ENCODE data around the gene SLC6A1.

Gene SLC6A1

DNA sequence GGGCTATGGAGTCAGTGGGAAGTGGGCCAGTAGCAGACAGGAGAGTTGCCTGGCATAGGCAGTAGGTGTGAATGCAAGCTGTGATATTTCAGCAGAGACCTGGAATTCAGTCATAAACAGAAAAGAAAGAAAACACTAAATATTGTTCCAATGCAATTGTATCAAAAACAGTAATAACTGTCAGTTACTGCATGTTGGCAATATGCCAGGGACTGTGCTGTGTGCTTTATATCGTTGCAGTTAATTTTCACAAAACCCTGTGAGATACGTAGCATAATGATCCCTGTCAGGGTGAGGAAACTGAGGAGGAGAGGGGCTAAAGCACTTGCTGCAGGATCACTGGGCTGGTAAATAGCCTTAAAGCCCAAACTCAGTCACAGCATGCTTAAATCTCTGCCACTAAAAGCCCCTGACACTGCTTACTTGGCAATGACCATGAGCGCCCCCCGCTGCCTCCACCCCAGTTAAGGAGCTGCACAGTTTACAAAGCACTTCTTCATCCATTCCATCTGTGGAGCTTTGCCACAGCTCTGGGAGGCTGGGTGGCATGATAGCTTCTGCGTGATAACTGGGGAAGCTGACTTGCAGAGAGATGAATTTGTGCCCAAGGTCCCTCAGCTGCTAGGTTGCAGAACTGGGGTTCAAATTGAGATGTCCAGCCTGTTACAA is 3.9 kb downstream of the SLC6A1 start:
- DNase-seq = no peak

DNA sequence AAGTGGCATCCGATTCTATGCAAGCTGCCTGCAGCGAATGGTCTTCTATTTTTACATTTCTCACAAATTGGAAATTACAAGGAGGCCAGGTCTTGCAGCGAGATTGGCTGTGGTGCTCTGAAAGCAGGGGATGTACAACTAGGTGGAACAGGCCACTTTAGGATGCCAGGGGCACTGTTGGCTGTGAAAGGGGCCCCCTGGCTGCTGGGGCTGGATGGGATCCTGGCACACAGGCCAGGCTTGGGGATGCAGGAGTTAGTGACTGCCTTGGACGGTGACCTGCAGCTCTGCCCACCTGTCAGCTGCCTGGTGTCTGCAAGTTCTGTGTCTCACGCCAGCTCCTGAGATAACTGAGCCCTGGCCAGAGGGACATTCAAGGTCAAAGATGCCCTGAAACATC is 4.6 kb downstream of the SLC6A1 start:
- DNase-seq = no peak

DNA sequence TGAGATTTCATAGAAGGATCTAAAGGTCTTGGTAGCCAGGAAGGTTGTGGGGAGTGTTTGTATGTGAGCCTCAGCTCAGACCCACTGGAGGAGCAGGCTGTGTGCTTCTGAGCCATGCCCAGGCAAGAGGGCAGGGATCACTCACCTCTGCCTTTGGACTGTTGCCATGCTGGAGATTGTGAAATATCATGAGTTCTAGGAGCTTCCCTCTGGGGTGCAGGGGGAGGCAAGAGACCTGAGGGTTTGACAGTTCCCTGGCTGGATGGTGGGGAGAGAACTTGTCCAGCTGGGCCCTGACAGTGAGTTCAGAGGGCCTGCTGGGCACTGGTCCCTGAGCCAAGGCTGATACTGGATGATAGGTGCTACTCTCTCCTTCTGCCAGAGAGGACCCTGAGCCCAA is 6.0 kb downstream of the SLC6A1 start:
- DNase-seq = no peak

DNA sequence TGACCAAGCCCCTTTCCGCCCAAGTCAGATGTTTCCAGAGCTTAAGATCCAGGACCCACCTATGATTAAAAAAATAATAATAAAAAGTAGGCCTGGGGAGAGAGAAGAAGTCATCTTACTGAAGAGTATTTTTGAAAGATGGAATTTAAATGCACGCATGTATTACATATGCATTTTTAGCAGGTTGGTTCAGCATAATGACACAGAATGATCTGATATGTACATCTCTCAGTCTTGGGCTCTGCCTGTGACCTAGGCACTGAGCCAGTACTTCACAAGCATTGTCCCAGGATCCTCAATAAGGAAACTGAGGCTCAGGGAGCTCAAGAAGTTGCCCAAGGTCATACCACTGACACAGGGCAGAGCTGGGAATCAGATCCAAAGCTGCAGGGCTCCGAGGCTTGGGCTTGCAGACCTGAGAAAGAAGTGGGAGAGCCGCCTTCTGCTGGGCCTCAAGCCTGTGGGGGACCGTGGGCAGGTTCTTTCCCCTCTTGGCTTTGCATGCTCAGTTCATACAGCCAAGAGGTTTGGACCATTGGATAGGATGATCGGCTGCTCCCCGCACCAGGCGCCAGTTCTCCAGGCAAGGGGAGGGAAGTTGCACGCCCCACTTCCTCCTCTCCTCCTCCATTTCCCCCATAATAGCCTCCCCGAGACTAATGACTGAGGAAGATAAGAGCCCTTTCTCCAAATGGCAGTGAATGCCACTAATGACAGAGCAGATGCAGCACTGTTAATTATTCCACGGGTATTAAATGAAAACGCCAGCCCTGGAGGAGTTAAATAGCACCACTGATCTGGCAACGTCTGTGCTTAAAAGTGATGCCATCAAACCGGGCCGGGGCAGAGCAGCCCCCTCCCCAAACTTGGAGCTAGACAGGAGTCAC is 6.9 kb downstream of the SLC6A1 start:
- DNase-seq = no peak

DNA sequence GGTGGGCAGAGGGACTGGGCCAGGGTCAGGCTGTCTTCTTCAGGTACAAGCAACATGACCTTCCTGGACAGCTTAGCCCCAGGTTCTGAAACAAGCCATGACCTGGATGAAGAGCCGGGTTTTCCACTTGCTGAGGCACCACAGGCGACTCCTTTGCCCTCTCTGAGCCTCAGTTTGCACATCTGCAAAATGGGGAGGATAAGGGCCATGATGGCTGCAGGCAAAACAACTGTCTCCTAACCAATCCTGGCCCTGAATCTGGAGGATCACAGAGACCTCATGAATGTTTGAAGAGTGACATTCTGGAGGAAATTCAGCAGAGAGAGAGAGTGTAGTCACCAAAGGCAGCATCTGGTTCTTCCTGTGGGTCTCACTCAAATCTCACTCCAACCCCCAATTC is 8.0 kb downstream of the SLC6A1 start:
- no peak for DNase-seq

DNA sequence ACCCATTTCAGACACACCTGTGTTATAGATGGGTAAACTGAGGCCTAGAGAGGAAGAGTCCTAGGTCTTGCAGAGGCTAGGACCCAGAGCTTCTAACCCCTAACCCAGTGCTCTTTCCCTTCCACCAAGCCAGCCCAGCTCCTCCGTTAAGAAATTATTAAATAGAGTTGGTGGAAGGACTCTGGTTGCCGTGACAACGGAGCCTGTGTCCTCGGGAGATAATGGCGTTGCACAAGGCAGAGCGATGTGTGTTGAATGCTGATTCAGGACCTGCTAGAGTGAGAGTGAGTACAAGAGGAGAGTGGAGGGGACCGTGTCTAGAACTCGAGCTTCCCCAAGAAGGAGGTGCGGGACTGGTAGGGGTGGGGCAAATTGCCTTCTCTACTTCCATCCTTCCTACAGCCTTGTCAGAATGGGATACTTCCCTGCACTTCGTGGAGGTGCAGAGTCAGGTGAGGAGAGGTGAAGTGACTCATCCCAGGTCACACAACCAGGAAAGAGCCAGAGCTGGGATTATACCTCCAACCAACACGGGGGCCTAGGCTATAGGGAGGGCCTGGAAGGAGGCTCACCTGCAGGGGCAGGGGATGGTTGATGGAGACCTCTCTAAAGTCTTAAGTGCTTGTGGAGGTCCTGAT is 8.6 kb downstream of the SLC6A1 start:
- no peak for DNase-seq

DNA sequence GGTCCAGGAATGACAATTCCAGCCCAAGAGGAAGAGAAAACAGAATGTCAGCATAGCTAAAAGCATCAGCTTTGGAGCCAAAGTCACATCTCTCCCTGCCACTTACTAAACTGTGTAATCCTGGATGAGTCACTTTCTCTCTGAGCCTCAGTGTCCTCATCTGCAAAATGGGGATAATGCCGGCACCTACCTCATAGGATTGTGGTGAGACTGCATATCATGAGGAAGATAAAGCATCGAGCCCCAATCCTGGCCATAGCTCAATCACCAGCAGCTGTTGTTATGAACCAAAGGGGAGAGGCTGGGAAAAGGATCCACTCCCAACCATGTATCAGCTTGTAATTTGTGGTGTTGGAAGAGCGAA is 9.1 kb downstream of the SLC6A1 start:
- DNase-seq = no peak

DNA sequence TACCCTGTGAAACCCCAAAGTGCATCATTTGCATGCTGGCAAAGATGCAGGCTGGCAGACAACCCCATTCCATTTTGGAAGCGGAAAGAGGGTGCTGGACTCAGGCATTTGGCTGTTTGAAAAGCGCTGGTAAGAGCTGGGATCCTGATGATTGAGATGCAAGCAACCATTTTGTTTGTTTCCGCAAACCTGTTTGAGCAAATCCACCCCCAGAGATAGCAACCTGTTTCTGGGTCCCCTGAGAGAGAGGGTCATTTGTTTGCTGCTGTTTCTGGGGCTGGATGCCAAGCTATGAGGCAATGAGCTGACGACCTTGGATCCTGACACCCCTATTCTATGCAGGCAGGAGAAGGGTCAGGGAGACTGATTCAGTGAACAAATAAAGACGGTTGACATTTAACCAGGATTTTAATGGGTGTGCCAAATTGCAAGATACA is 9.8 kb downstream of the SLC6A1 start:
- DNase-seq = no peak

DNA sequence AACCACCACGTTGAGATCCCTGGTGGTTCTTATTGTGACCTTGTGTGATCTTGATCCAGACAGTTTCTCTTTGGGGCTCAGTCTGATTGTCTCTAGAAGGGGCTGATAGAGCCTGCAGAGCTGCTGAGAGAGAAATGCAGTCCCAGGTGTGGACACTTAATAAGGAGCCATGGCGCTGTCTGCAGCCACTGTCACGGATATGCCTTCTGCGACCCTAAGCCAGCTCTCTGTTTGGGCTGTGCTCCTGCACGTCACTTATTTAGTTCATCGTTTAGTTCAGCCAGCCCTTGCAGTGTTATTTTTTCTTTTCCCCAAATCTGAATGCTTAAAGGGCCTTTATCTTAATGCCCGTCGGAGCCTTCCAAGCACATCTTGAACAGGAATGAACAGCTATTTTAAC is 12.0 kb downstream of the SLC6A1 start:
- no peak for DNase-seq

DNA sequence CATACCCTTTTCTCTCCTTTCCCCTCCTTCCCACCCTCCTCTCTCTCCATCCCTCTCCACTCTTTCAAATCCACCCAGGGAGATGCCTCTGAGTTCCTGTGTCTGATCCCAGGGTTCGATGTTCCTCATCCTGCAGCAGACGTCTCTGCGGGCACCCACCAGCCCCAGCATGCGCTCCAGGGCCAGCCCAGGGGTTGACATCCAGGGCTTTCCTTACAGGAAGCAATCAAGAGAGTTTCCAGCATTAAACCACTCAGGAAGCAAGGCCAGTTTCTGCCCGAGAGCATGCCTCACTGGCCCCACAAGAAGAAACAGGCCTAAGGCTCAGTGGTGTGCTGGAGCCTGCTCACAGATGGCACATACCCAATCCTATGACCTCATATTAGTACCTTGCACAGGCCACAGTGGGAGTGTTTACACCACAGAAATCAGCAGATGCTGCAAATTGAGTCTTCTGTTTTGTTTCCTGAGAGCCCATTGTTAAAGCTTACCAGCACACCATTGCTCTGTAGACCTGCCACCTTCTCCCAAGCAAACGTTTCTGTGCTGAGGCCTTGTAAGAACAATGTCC is 13.2 kb downstream of the SLC6A1 start:
- no peak for DNase-seq

DNA sequence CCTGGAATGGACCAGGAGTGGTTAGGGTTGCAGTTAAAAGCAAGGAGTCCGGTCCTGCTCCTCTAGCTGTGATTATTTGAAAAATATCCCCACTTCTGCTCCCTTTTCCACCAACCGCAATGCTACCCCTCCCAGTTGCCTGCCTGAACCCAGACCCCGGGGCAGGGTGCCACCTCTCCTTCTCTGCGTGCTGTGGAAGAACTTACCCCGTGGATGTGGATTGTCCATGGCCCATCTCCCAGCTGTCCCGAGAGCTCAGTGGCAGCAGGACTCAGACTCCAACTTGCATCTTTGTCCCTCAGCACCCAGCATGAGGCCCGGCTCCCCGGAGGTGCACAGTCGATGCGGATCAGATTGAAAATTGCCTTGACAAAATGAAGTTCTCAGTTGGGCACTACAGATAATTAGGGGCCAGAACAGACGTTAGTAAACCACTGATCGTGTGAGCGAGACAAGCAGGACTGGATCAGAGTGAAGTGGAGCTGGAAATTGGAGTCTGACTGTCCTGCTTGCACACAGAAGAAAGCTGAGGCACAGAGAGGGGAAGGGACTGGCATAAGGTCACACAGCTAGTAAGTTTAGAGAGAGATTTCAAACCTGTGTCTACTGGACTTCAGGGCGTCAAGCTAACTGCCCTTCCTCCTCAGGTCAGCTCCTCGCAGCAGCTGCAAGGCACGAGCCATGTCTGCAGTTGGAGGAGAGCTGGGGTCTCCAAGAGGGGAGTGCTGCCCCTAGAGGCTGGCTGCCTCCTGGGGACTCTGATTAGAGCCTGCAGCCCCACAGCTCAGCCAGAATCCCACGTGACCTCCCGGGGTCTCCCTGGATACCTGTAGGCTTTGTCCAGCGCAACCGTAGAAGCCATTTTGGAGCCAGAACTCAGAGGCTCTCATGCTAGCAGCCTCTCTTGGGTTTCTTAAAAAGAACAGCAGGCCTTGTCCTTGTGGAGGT is 14.7 kb downstream of the SLC6A1 start:
- no peak for DNase-seq

DNA sequence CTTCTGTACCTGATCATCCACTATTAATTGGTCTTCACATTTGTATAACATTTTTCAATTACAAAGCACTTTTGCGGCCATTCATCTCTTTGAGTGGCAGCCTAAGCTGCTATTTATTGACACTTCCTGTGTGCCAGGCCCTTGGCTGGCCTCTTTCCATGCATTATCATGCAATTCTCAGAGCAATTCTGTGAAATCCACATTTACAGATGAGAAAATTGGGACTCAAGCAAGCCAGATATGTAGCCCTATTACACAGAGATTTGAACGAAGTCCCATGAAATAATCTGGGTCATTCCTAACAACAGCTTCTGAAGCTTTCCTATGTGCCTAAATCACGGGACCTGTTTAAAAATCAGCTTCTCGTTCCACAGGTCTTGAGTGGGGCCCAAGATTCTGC is 17.4 kb downstream of the SLC6A1 start:
- no peak for DNase-seq

DNA sequence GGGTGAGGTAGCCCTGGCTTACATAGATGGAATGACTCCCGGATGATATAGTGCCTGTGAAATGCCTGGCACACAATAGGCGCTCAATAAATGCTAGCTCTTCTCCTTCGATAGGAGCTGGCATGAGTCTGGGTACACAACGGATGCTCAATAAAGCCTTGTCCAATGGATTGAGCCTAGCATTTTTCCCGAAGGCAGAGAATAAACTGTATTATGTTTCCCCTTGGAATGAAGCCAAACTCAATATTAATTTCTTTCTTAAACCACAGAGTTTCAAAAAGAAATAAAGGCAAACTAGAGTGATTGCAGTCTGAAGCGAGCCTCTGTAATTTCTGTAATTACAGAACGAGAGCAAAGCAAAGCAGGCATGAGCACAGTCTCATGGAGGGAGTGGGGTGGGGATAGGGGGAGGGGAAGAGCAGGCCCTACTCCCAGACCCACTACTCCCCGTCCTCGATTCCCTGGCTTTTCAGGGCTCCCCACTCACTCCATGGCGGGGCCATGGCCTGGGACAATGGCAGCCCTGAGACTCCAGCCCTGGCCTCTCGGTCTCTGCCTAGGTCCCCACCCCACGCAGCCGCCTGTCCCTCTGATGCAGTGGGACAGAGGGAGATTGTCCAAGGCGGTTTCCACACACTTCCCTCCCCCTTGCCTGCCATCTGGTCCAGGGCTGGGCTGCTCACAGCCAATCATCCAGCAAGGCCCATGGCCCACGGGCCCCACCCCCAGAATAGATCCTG is 18.0 kb downstream of the SLC6A1 start:
- DNase-seq = no peak

DNA sequence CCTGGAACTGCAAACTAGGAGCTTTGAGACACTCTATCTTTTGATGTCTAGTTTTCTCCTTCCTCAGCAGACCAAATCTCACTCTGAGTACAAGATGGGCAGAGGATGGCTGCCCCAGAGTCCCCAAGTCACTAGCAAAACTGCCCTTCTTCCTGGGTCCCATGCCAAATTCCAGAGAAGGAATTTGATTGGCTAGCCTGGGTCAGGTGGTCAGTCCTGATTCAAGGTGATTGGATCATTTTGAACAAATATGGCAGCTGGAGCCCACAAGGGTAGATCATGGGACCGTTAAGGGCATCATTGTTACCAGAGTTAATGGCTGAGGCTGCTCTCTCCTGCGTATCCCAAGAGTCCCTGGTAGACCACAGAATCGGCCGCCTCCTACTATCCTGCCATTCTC is 21.7 kb downstream of the SLC6A1 start:
- DNase-seq = no peak

DNA sequence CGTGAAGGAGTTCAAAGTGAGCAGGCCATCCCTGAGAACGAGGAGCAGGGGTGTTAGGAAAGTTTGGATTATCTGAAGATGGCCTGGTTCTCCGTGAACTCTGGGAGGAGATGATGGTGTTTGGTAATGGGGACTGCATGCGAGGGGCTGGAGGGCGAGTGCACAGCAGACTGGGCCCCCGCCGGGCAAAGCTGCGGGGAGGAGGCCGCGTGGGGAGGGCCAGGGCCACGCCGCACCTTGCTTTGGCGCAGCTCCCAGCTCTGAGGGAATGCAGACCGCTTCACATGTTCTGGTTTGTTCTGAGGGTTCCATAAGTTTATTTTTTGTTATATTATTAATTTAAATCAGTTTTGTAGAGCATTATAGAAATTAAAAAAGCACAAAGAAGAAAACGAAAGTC is 22.2 kb downstream of the SLC6A1 start:
- DNase-seq = no peak

DNA sequence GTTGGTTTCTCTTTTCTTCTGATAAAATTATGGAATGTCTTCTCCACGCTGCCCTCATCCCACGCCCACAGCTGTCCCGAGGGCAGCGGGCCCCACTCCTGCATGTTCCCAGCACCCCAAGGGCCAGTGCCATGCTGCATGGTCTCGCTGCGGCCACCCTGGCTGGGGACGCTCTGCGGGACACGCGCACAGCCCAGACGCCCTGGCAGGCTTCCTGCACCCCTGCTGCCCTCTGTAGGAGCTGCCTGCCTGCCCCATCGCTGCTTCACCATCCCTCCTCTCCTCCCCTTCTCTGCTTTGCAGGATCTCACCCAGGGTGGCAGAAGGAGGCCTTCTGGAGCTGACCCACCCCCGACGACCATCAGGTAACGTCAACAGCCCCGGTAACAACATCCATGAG is 22.8 kb downstream of the SLC6A1 start:
- DNase-seq = no peak

DNA sequence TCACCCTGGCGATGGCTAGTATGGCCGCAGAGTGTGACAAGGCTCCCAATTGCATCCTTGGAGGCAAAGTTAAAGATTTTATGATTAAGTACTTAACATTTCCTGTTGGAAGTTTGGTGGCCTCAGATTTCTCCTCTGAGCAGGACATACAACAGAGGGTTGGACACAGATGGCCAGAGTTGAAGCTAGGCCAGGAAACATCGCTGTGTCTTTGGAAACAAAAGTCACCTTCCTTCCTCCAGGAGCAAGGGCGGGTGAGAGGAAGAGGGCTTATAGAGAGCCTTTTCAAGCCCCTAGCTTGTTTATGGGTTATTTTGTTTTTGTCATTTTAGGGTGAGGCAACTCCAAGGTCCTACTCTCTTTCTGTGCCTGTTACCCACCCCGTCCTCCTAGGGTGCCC is 24.2 kb downstream of the SLC6A1 start:
- no peak for DNase-seq

DNA sequence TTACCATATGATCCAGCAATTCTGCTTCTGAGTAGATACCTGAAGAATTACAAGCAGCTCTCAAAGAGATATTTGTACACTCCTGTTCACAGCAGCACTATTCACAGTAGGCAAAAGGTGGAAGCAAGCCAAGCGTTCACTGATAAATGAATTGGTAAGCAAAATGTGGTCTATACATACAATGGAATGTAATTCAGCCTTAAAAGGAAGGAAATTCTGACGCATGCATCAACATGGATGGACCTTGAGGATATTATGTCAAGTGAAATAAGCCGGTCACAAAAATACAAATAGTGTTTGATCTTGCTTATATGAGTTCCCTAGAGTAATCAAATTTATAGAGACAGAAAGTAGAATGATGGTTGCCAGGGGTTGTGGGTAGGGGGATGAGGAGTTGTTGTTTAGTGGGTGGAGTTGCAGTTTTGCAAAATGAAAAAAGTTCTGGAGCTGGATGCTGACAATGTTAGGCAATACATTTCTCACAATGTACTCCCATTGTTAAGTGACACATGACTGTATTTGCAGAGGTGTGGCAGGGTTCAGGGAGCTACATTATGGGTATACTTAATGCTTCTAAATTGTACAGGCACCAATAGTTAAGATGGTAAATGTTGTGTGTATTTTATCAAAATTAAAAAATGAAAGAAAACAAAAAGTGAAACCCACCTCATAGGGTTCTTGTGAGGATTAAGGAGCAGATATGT is 26.7 kb downstream of the SLC6A1 start:
- no peak for DNase-seq

DNA sequence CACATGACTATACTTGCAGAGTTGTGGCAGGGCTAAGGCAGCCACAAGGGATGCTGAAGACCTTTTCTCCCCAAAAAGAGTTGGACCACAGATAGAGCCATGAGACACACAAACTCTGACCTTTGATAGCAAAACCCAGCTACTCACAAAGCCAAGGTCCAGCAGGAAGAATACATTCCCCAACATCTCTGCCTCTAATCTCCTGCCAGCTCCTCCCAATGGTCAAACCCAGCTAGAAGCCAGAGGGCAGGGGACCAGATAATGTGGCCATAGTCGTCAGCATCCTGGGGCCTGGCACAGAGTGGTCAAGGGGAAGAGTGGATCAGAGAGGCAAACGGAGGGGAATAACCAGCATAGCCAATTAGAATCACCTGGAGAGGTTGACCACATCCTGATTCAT is 28.2 kb downstream of the SLC6A1 start:
- DNase-seq = no peak

DNA sequence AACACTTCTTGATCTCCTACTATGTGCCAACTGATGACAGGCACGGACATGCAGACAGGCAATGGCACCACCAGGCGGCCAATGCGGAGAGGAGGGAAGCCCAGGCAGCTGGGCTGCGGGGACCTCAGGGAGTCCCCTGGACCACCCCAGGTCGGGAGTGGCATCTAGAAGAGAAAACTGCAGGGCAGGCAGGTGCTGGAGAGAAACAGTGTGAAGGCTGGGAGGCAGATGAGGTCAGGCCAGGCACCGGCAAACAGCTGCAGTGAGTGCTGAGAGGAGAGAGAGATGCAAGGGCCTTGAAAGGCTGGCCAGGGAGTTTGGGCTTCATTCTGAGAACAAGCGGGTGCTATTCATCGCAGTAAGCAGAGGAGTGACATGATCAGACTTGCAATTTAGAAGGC is 29.1 kb downstream of the SLC6A1 start:
- no peak for DNase-seq

DNA sequence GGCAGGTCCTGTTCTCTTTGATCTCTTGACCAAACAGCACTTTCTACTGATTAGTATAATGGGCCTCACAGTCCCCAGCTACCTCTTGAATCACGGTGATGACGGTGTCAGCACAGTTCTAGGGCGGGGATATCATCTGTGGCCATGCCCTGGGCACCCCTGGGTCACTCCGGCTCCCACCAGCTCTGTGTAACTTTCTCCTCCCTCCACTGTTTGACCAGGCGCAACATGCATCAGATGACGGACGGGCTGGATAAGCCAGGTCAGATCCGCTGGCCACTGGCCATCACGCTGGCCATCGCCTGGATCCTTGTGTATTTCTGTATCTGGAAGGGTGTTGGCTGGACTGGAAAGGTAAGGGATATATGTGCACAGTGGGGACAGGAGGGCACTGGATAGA is 29.6 kb downstream of the SLC6A1 start:
- no peak for DNase-seq

All from NCI-H524 treated with DMSO at 0.1 percent for 48 hours (cell line).